ENCODE results near the gene FTO. TPM values are rescaled to one million over a fixed set of nuclear protein-coding genes. Genes with fewer than 3 reads are reported as not detected.

The FTO gene
- total and polyA plus RNA-seq, 2 of the 13 experiments (the other 11 are each of a cell fraction or from before 2014, with no cell fraction given), result 41.6 to 55.8 TPM

DNA sequence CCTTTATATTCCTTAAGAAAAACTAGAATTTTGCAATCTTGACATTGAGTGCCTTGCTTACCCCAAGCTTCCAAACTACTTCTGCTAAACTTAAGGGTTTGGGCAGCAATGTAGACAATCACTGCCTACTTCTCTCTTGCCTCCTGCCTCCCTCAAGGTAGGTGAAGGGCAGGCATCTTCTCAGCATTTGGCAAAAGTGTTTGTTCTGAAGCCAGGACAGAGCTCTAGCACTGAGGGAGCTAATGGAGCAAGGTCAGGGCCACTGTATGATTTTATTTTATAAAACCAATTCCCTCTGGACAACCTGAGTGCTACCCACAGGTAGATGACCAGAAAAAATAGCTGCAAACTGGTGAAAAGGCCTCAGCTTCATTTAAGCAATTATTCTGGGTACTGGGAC, 470.8 kb downstream of the FTO start (continued):
- TF ChIP-seq, protein P1, sequence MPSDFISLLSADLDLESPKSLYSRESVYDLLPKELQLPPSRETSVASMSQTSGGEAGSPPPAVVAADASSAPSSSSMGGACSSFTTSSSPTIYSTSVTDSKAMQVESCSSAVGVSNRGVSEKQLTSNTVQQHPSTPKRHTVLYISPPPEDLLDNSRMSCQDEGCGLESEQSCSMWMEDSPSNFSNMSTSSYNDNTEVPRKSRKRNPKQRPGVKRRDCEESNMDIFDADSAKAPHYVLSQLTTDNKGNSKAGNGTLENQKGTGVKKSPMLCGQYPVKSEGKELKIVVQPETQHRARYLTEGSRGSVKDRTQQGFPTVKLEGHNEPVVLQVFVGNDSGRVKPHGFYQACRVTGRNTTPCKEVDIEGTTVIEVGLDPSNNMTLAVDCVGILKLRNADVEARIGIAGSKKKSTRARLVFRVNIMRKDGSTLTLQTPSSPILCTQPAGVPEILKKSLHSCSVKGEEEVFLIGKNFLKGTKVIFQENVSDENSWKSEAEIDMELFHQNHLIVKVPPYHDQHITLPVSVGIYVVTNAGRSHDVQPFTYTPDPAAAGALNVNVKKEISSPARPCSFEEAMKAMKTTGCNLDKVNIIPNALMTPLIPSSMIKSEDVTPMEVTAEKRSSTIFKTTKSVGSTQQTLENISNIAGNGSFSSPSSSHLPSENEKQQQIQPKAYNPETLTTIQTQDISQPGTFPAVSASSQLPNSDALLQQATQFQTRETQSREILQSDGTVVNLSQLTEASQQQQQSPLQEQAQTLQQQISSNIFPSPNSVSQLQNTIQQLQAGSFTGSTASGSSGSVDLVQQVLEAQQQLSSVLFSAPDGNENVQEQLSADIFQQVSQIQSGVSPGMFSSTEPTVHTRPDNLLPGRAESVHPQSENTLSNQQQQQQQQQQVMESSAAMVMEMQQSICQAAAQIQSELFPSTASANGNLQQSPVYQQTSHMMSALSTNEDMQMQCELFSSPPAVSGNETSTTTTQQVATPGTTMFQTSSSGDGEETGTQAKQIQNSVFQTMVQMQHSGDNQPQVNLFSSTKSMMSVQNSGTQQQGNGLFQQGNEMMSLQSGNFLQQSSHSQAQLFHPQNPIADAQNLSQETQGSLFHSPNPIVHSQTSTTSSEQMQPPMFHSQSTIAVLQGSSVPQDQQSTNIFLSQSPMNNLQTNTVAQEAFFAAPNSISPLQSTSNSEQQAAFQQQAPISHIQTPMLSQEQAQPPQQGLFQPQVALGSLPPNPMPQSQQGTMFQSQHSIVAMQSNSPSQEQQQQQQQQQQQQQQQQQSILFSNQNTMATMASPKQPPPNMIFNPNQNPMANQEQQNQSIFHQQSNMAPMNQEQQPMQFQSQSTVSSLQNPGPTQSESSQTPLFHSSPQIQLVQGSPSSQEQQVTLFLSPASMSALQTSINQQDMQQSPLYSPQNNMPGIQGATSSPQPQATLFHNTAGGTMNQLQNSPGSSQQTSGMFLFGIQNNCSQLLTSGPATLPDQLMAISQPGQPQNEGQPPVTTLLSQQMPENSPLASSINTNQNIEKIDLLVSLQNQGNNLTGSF (CRISPR knock-in tag; IDR thresholded peaks at IDR 0.05), result no peak
- no peak for TF ChIP-seq HDAC2 (CRISPR knock-in tag; IDR thresholded peaks at IDR 0.05)
- TF ChIP-seq, protein P2, sequence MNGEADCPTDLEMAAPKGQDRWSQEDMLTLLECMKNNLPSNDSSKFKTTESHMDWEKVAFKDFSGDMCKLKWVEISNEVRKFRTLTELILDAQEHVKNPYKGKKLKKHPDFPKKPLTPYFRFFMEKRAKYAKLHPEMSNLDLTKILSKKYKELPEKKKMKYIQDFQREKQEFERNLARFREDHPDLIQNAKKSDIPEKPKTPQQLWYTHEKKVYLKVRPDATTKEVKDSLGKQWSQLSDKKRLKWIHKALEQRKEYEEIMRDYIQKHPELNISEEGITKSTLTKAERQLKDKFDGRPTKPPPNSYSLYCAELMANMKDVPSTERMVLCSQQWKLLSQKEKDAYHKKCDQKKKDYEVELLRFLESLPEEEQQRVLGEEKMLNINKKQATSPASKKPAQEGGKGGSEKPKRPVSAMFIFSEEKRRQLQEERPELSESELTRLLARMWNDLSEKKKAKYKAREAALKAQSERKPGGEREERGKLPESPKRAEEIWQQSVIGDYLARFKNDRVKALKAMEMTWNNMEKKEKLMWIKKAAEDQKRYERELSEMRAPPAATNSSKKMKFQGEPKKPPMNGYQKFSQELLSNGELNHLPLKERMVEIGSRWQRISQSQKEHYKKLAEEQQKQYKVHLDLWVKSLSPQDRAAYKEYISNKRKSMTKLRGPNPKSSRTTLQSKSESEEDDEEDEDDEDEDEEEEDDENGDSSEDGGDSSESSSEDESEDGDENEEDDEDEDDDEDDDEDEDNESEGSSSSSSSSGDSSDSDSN (CRISPR knock-in tag; IDR thresholded peaks at IDR 0.05), result peak; percentile 13; the same call in 1 of the 2 replicates
- no peak for TF ChIP-seq CREB1 (IDR thresholded peaks at IDR 0.05)
- no peak for TF ChIP-seq CREB1 (CRISPR knock-in tag; IDR thresholded peaks at IDR 0.05)
- TF ChIP-seq MED13 (CRISPR knock-in tag; IDR thresholded peaks at IDR 0.05), result no peak
- TF ChIP-seq ZNF510 (CRISPR knock-in tag; IDR thresholded peaks at IDR 0.05; ENCODE audit: low read depth), result 0 out of 2 replicates have a peak, but pooled peaks have one; percentile 31
- TF ChIP-seq ZNF558 (CRISPR knock-in tag; IDR thresholded peaks at IDR 0.05; ENCODE audit: borderline replicate concordance), result no peak
- TF ChIP-seq, protein P3, sequence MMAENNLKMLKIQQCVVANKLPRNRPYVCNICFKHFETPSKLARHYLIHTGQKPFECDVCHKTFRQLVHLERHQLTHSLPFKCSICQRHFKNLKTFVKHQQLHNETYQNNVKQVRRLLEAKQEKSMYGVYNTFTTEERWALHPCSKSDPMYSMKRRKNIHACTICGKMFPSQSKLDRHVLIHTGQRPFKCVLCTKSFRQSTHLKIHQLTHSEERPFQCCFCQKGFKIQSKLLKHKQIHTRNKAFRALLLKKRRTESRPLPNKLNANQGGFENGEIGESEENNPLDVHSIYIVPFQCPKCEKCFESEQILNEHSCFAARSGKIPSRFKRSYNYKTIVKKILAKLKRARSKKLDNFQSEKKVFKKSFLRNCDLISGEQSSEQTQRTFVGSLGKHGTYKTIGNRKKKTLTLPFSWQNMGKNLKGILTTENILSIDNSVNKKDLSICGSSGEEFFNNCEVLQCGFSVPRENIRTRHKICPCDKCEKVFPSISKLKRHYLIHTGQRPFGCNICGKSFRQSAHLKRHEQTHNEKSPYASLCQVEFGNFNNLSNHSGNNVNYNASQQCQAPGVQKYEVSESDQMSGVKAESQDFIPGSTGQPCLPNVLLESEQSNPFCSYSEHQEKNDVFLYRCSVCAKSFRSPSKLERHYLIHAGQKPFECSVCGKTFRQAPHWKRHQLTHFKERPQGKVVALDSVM (CRISPR knock-in tag; IDR thresholded peaks at IDR 0.05), result no peak
- TF ChIP-seq ZC3H4 (CRISPR knock-in tag; IDR thresholded peaks at IDR 0.05; ENCODE audit: borderline replicate concordance), result peak; percentile 65; the same call in 1 of the 2 replicates
- no peak; a peak in 1 of 4 replicates for TF ChIP-seq POLR2A (IDR thresholded peaks at IDR 0.05; ENCODE audit: insufficient read depth in 1 of 2, low read depth in 2 of 2, low read length in 2 of 2)
- TF ChIP-seq HNF4A (CRISPR knock-in tag; IDR thresholded peaks at IDR 0.05), result no peak
- no peak for TF ChIP-seq ZFP41 (CRISPR knock-in tag; IDR thresholded peaks at IDR 0.05; ENCODE audit: borderline replicate concordance)
